ENCODE results near the gene HFM1.

GRCh38 chr1:91234181-91234580, 170.5 kb downstream of the HFM1 start:
- TF ChIP-seq CTCF (conservative IDR thresholded peaks at IDR 0.05; ENCODE audit: low read length) (no peak), EZH2phosphoT487 (IDR thresholded peaks at IDR 0.05; ENCODE audit: borderline replicate concordance, low read depth, low read length) (no peak)

All from OCI-LY7 (cell line).